Bronchial epithelial cell (primary cell): ENCODE measurements around the gene PHACTR3. TPM values are rescaled to one million over a fixed set of nuclear protein-coding genes. Genes with fewer than 3 reads are reported as not detected.

Experiments used
- DNase-seq: peaks from one replicate; pipeline ENCODE4 v3.0.0-alpha.2; 2010; ENCODE audit warnings: low read depth
- FAIRE-seq: peaks from 2 replicates; lab custom pipeline; 2011; peaks lifted over from hg19 to GRCh38; lab: Jason Lieb, UNC
- H3K27me3 ChIP-seq: 2 replicates; pipeline ENCODE4 v1.5.1; 2011; ENCODE audit warnings: low read length; ENCODE audit not compliant: control insufficient read depth, insufficient read depth
- H3K36me3 ChIP-seq: 2 replicates; pipeline ENCODE4 v1.5.1; 2011; ENCODE audit warnings: low read length; ENCODE audit not compliant: control insufficient read depth, insufficient read depth
- H3K4me3 ChIP-seq: 2 replicates; pipeline ENCODE4 v1.5.1; 2011; ENCODE audit warnings: mild to moderate bottlenecking, low read depth, low read length, control low read depth
- total RNA-seq: library from RNA; depleted of rRNA; stranded (reverse); fragments of >200 nt; gene quantifications from 2 replicates; pipeline ENCODE4 v1.2.1, GENCODE V29; 2014
- TF ChIP-seq, protein P1 (sequence below): IDR thresholded peaks from 2 replicates; pipeline ENCODE4 v1.5.1; 2011; ENCODE audit warnings: mild to moderate bottlenecking, moderate library complexity, low read length, control low read depth, inconsistent platforms; ENCODE audit not compliant: insufficient read depth, severe bottlenecking

Gene PHACTR3
- total RNA-seq, 1 donor from 2014 or later: 15.0 TPM

DNA sequence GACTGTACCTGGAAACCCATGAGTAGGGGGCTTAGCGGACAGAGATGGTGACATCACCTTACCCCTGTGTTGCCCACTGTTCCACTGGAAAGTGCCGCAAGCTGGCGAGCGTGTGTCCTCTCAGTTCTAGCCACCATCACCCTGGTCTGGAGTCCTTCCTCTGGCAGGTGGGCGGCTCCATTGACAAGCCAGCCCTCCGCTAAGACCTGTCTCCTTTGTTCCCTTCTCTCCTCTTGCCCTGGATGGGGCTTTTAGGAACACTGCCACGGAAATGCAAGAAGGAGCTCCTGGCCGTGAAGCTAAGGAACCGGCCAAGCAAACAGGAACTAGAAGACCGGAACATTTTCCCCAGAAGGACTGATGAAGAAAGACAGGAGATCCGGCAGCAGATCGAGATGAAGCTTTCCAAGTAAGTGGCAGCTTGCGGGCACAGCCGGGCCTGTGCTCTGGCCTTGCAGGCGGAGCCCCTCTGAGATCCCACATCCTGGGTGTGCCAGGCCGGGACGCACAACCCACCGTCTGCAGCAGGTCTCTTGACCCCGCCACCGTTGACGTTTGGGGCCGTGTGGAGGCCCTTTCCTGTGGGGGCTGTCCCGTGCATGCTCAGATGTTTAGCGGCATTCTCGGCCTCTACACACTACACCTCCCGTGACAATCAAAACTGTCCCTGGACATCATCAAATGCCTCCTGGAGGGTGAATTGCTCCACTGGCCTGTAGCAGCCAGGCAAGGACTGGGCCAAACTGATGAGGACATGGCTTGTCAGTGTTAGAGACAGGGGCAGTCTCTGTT is 201.6 kb downstream of the PHACTR3 start:
- FAIRE-seq: no peak
- H3K27me3 ChIP-seq: no peaks in the 10 kb centered on the region

DNA sequence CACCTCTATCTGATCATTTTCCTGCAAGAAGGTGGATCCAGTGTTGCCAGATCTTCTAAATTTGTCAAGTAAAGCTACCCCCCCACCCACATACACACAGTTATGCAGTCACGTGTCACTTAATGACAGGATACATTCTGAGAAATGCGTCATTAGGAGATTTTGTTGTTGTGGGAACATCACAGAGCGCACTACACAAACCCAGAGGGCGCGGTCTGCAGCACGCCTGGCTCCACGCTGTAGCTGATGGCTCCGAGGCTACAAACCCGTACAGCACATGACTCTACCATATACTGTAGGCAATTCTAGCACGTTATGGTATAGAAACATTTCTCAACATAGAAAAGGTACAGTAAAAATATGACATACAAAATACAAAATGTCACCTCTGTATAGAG is 202.2 kb downstream of the PHACTR3 start:
- DNase-seq: no peak
- H3K27me3 ChIP-seq: no peaks in the 10 kb centered on the region

More for the DNA sequence above, 201.6 kb downstream of the PHACTR3 start:
- Histone ChIP-seq H3K4me3 (no peak overlapping the region), H3K36me3 (no peaks in the 10 kb centered on the region)
- no peak for DNase-seq
- TF ChIP-seq, protein P1, sequence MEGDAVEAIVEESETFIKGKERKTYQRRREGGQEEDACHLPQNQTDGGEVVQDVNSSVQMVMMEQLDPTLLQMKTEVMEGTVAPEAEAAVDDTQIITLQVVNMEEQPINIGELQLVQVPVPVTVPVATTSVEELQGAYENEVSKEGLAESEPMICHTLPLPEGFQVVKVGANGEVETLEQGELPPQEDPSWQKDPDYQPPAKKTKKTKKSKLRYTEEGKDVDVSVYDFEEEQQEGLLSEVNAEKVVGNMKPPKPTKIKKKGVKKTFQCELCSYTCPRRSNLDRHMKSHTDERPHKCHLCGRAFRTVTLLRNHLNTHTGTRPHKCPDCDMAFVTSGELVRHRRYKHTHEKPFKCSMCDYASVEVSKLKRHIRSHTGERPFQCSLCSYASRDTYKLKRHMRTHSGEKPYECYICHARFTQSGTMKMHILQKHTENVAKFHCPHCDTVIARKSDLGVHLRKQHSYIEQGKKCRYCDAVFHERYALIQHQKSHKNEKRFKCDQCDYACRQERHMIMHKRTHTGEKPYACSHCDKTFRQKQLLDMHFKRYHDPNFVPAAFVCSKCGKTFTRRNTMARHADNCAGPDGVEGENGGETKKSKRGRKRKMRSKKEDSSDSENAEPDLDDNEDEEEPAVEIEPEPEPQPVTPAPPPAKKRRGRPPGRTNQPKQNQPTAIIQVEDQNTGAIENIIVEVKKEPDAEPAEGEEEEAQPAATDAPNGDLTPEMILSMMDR: no peak

GRCh38 chr20:59807909-59808728 is 203.8 kb downstream of the PHACTR3 start:
- FAIRE-seq (no peak), DNase-seq (no peak)
- H3K36me3 ChIP-seq: no peaks in the 10 kb centered on the region
- TF ChIP-seq, protein P1: no peak
- H3K4me3 ChIP-seq: no peak overlapping the region
- no peaks in the 10 kb centered on the region for H3K27me3 ChIP-seq

More for the DNA sequence above, 202.2 kb downstream of the PHACTR3 start:
- Histone ChIP-seq H3K36me3 (no peaks in the 10 kb centered on the region), H3K4me3 (no peak overlapping the region)
- FAIRE-seq: no peak
- TF ChIP-seq, protein P1: no peak

- Histone ChIP-seq H3K36me3 (no peaks in the 10 kb centered on the region), H3K4me3 (no peak overlapping the region), H3K27me3 (no peaks in the 10 kb centered on the region)
- FAIRE-seq: no peak
- no peak for DNase-seq
- TF ChIP-seq, protein P1: no peak
Observed at GRCh38 chr20:59808729-59809381, 204.5 kb downstream of the PHACTR3 start.

DNA sequence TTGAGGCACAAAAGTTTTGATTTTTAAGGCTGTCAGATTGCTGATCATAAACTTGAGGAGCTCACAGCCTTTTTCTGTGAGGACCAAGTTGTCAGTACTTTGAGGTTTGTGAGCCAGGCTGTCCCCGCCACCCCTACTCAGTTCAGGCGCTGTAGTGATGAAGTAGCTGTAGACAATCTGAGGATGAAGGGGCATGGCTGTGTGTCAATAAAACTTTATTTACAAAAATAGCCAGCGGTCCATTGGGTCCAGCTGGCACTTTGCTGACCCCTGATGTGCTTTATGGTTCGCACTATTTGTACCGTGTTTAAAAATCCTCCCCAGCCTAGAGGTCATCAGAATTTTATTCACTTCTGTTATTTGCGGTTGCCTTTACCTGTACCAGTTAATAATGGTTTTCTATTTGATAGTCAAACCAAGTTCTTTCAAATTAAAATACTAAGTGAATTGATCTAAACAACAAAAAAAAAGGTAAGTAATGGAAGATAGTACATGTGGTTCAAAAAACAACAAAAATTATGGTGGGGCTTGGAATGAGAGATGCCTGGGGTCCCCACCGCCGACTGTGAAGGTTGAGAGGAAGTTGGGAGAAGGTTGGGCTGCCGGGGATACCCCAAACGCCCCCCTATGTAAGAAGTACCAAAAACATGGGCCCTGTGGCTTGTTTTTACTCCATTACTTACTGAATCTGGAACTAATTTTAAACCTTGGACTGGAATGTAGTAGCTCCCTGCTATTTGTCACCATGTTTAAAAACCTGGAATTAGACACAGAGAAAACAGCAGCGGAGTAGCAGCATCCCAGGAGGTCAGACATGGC is 205.5 kb downstream of the PHACTR3 start:
- Histone ChIP-seq H3K4me3 (no peak overlapping the region), H3K36me3 (no peaks in the 10 kb centered on the region), H3K27me3 (no peaks in the 10 kb centered on the region)
- FAIRE-seq (no peak), DNase-seq (no peak)
- TF ChIP-seq, protein P1: no peak
